NB4 (cell line): ENCODE results near the gene LONRF3.

Source experiments
- CTCF ChIP-seq: IDR thresholded peaks from one replicate; pipeline ENCODE4 v1.5.1; 2012; ENCODE audit warnings: low read depth, low read length
- MYC ChIP-seq: IDR thresholded peaks from 2 replicates; pipeline ENCODE4 v1.6.1; 2011; ENCODE audit warnings: low read depth, low read length
- POLR2A ChIP-seq: IDR thresholded peaks from 2 replicates; pipeline ENCODE4 v1.6.1; 2011; ENCODE audit warnings: mild to moderate bottlenecking; ENCODE audit not compliant: insufficient read length; ENCODE audit errors: extremely low read depth
- TF ChIP-seq, protein P1 (sequence below): IDR thresholded peaks from 2 replicates; pipeline ENCODE4 v1.6.1; 2011; ENCODE audit warnings: low read depth, low read length

DNA sequence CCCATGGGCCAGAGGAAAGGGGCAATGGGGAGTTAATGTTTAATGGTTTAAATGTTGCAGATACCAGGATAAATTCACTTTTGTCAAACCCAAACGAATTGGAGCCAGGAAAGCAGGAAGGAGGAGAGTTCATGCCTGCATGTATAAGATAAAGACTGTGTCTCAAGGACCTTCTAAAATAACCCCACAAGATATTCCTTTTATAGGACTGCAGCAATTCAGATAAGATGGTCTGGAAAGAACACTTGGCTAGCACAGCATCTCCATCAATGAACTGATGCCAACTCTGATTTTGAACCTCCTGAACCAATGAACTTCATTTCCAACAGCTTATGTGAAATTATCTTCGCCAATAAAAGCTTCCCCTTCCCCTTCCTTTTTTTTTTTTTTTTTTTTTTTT is 31.3 kb upstream of the LONRF3 start:
- no peak for TF ChIP-seq CTCF
- no peak for TF ChIP-seq POLR2A
- TF ChIP-seq, protein P1, sequence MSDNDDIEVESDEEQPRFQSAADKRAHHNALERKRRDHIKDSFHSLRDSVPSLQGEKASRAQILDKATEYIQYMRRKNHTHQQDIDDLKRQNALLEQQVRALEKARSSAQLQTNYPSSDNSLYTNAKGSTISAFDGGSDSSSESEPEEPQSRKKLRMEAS = no peak
- no peak for TF ChIP-seq MYC
